Ishikawa (cell line): ENCODE data around the gene KRT83.

Experiments
- CREB1 ChIP-seq: IDR thresholded peaks from 2 replicates; pipeline ENCODE4 v1.6.1; 2012; ENCODE audit warnings: low read depth
- FOXM1 ChIP-seq: IDR thresholded peaks from 2 replicates; pipeline ENCODE4 v1.6.1; 2012; ENCODE audit warnings: low read depth, borderline replicate concordance
- MAX ChIP-seq: IDR thresholded peaks from 2 replicates; pipeline ENCODE4 v1.6.1; 2012
- NFIC ChIP-seq: IDR thresholded peaks from 2 replicates; pipeline ENCODE4 v1.6.1; 2012
- RAD21 ChIP-seq: IDR thresholded peaks from 2 replicates; pipeline ENCODE4 v1.6.1; 2012; ENCODE audit warnings: low read depth
- REST ChIP-seq: IDR thresholded peaks from 2 replicates; pipeline ENCODE4 v1.6.1; 2012; ENCODE audit warnings: low read depth, mild to moderate bottlenecking
- TAF1 ChIP-seq: IDR thresholded peaks from 2 replicates; pipeline ENCODE4 v1.6.1; 2012; ENCODE audit warnings: low read depth, mild to moderate bottlenecking
- TCF12 ChIP-seq: IDR thresholded peaks from 2 replicates; pipeline ENCODE4 v1.6.1; 2012; ENCODE audit warnings: low read depth
- TEAD4 ChIP-seq: IDR thresholded peaks from 2 replicates; pipeline ENCODE4 v1.6.1; 2012
- YY1 ChIP-seq: IDR thresholded peaks from 2 replicates; pipeline ENCODE4 v1.6.1; 2012; ENCODE audit warnings: low read depth
- ZBTB7A ChIP-seq: IDR thresholded peaks from 2 replicates; pipeline ENCODE4 v1.6.1; 2012; ENCODE audit warnings: low read depth
- TF ChIP-seq, protein P1 (sequence below): IDR thresholded peaks from 2 replicates; pipeline ENCODE4 v1.6.1; 2012

DNA sequence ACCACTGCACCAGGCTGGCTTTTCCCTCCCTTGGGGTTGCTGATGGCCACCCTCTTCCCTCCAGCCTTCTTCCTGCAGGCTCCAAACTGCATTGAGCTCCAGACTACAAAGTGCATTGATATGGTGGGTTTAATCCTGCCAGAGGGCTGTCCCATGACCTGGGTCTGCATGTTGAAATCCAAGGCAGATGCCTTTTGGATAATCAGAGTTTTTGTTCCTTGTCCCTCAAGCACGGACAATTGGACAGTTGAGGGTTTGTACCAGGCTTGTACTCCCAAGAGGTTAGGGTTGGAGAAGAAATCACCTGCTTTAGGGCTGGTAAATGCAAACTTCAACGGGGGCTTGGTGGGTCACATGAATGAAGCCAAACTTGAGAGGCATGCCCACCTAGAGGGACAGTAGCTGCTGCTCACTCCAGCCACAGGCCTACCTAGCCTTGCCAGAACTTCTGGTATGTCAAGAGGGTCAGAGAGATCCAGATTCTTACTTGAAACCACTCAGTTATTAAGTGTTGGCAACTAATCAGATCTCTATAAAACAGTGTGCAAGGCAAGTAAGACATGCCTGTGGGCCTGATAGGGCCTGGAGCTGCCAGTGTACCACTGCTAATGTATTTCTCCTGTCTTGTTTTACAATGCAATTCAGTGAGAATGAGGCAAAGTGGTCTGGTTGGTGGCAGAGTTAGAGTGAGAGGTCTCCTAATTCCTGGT, 21.7 kb upstream of the KRT83 start:
- no peak for TF ChIP-seq TCF12
- no peak for TF ChIP-seq FOXM1
- TF ChIP-seq CREB1 = no peak
- TF ChIP-seq, protein P1, sequence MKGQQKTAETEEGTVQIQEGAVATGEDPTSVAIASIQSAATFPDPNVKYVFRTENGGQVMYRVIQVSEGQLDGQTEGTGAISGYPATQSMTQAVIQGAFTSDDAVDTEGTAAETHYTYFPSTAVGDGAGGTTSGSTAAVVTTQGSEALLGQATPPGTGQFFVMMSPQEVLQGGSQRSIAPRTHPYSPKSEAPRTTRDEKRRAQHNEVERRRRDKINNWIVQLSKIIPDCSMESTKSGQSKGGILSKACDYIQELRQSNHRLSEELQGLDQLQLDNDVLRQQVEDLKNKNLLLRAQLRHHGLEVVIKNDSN = no peak
- no peak for TF ChIP-seq MAX
- no peak for TF ChIP-seq YY1
- no peak for TF ChIP-seq TAF1
- TF ChIP-seq ZBTB7A = no peak
- TF ChIP-seq REST = no peak
- no peak for TF ChIP-seq NFIC
- no peak for TF ChIP-seq RAD21
- no peak for TF ChIP-seq TEAD4
